ENCODE measurements around the gene GAL.

GRCh38 chr11:68660066-68660810 is 24.1 kb upstream of the GAL start:
- no peak for TF ChIP-seq FOXA1 (IDR thresholded peaks at IDR 0.05)
- no peak for TF ChIP-seq FOXM1 (IDR thresholded peaks at IDR 0.05; ENCODE audit: borderline replicate concordance)
- TF ChIP-seq PKNOX1 (IDR thresholded peaks at IDR 0.05): no peak
- no peak for TF ChIP-seq SUZ12 (IDR thresholded peaks at IDR 0.05)

All from HEK293T (cell line).